GM21737 (cell line): Measurements from ENCODE around the gene SIPA1L3.

ENCODE experiments used
- ATAC-seq: cut with Tn5 transposase; IDR thresholded peaks from one replicate; pipeline ENCODE4 v1.9.1; 2021; ENCODE audit warnings: mild to moderate bottlenecking, moderate library complexity; ENCODE audit not compliant: unreplicated experiment

The SIPA1L3 gene

GRCh38 chr19:37972803-37973202, 65.8 kb downstream of the SIPA1L3 start:
- no peak for ATAC-seq

GRCh38 chr19:37973666-37974065, 66.7 kb downstream of the SIPA1L3 start:
- ATAC-seq, result no peak

DNA sequence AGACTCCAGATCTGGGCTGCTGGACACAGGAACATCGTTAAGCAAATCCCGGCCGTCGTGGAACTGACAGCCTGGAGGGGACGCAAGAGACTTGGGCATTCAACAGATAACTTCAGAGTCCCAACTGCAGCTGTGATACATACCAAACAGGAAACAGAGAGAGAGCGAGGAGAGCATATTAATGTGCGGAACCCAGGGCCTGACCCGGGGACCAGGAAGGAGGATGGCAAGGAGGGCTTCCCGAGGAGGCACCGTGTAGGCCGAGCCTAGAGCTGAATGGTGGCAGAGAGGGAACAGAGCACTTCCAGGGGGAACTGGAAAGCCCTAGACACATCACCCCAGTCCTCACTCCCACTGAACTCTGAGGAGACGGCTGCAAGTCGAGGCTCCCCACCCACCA, 68.1 kb downstream of the SIPA1L3 start:
- ATAC-seq, result no peak

GRCh38 chr19:37975596-37976515, 68.8 kb downstream of the SIPA1L3 start:
- ATAC-seq, result no peak

GRCh38 chr19:37977391-37977790, 70.4 kb downstream of the SIPA1L3 start:
- no peak for ATAC-seq

- no peak for ATAC-seq
These were observed 71.0 kb downstream of the SIPA1L3 start for GRCh38 chr19:37977992-37978391.

DNA sequence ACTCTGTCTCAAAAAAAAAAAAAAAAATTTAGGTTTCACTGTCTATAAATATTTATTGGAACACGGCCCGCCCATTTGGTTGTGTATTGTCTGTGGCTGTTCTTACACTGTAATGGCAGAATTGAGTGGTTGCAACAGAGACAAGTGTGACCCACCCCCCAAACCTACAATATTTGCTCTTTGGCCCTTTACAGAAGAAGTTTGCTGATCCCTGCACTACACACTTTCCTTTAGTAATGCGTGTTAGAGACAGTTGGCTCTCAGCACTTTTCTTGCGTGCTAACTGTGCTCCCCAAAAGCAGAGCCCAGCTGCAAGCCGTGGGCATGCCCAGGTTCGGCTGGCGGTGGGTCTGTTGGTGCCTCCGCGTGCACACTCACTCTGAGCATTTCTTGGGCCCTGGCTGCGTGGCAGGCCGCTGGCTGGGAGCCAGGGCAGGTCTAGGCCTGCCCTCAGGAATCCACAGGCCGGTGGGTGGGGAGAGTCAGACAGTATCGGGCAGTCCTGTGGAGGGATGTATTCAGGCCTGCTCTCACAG, 72.6 kb downstream of the SIPA1L3 start:
- no peak for ATAC-seq

DNA sequence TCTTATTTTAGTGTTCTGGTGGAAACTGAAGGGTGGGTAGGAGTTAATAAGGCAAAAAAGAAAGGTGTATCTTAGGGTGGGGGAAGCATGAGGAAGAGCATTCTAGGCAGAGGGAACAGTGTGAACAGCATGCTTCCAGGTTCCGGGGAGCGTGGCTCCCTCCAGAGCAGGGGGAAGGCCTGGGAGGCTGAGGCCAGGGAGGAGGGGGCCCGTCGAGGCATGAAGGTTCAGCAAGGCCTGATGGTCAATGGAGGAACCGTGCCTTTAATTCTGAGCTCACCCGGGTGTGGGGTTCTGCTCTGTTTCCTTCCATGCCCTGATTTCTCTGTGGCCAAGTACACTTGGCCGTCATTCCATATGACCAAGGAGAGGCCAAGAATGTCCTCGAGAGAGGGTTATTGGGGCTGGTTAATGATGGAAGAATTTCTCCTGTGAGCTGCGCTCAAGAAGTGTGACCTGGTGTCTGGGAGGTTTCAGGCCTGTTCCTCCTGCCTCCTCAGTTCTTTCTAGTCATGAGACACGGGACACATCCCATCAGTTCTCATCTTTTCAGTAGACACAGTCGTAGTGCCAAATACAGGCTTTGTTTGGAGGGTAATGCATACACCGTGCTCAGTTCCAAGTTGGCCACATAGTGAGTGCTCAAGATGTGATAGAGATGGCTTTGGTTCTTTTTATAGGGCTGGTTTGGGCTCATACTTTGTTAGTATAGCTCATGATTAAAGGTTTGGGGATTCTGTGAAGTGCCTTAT, 73.6 kb downstream of the SIPA1L3 start:
- no peak for ATAC-seq

DNA sequence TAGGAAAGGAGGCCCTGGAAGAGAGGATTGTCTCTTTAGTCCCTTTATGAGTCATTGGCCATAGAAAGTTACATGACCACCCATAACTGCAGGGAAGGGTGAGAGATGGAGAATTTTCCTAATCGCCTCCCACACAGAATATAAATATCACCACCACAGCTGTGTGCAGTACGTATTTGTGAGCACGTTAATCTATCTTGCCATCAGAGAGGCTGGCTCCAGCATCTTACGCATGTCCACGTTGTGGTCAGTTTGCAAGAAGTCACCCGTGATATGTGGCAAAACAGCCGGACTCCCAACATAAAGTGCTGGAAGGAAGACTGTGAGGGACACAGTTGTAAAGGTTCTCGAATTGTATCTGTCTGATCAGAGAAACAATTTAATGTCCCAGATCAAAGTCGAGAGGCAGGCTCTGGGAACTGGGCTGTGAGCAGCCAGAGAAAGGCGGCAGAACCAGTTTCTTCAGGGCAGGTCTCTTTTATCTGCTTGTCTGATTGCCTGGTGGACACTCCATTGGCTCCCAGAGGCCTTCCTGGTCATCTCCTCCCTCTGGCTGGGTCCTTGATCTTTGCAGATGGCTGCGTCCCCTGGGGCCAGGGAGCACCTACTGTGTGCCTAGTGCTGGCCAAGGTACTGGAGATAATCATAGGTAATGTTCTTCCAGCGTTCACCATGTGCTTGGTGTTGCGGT, 74.9 kb downstream of the SIPA1L3 start:
- ATAC-seq, result no peak

DNA sequence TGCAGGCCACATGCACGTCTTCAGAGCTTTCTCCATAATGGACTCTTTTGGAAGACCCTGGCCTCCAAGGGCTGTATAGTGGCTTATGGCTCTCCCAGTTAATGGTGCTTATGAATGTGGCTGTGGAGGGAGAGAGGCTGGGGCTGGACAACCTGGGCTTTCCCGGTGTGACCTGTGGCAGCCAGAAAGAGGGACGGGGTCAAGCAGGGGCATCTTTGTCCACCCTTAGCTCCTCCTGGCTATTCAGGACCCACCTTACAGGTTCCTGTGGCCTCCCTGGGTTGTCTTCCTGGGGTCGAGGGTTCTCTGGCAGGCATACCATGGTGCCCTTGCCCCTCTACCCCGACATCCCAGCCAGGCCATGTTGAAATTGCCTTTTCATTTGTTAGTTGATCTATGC, 75.6 kb downstream of the SIPA1L3 start:
- no peak for ATAC-seq

GRCh38 chr19:37983153-37983552, 76.1 kb downstream of the SIPA1L3 start:
- ATAC-seq, result no peak

GRCh38 chr19:37983916-37984315, 76.9 kb downstream of the SIPA1L3 start:
- no peak for ATAC-seq

DNA sequence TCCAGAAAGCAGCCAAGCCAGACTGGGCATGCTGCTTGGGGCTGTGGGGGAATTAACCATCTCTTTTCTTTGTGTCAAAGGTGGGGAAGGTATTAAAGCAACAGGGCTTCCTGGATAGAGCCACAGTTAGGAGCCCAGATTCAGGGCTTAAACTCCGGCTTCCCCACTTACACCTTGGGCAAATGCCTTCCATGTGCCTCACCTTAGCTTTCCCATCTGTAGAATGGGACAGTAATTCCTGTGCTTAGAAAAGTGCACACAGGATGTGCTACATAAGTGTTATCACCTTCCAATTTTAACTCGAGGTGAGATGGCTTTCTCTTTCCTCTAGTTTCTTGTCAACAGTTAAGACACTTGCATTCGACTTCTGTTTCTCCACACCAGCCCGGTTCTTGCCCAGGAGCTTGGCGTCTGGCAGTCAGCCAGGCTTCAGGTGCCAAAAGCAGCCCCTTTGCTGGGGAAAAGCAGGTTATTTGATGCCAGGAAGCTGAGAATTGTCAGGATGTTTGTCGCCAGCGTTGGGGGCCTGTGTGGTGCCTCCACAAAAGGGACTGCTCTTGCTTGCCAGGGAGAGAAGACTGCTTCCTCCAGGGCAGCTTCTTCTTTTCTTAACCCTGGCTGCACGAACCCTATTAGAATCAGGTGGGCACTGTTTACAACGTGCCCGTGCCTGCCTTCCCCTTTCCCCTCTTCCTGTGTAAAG, 79.2 kb downstream of the SIPA1L3 start:
- ATAC-seq, result no peak

GRCh38 chr19:37987356-37988332, 80.6 kb downstream of the SIPA1L3 start:
- no peak for ATAC-seq

DNA sequence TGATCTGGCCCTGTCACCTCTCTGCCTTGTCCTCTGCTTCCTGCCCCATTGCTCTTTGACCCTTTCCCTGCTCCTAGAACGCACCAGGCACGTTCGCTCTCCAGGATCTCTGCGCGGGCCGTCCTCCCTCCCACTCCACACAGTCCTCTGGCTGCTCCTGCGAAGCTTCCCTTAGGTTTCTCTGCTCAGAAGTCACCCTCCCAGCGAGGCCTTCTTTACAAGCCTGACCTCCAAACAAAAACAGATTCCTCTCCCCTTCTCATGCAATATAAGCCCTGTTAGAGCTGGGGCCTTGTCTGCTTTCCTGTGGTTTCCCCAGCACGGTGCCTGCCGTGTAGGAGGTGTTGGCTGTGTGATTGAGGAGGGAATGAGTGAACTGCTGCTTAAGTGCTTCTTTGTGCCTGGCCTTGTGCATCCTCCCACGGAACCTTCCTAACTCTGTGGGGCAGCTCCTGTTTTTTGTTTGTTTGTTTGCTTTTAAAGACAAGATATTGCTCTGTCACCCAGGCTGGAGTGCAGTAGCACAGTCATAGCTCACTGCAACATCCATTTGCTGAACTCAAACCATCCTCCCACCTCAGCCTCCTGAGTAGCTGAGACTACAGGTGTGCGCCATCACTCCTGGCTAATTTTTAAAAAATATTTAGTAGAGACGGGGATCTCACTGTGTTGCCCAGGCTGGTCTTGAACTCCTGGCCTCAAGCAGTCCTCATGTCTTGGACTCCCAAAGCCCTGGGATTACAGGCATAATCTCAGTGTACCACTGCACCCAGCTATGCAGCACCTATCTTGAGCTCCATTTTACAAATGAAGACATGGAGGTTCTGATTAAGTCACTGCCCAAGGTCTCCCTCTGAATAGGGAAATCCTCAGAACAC, 82.0 kb downstream of the SIPA1L3 start:
- no peak for ATAC-seq

- ATAC-seq, result no peak
These were observed 82.8 kb downstream of the SIPA1L3 start for GRCh38 chr19:37989855-37990254.

GRCh38 chr19:37990362-37990761, 83.4 kb downstream of the SIPA1L3 start:
- ATAC-seq, result no peak

DNA sequence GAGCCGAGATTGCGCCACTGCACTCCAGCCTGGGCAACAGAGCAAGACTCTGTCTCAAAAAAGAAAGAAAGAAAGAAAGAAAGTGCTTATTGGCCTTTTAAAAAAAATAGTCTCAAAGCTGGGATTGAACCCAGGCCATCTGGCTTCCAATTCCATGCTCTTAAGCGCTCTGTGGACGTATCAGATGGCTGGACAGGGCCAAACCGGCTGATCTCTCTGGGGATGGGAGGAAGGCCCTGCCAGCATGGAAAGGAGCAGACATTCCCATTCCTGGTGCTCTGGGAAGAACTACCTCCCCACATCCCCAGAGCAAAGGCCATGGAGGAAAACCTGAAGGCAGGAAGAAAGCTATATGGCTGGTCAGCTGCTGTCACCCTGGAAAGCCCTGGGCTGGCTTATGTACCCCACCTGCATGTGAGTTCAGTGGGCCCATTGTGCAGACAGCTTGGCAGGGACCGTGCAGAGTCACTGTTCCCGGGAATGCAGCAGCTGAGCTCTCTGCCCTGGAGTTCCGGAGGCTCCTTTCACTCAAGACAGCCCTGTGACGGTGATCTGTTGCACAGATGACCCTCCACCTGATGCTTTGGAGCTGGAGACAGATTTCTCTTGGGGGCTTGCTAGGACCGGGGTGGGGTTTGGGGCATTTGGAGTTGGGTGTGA, 84.3 kb downstream of the SIPA1L3 start:
- no peak for ATAC-seq
